Iris pigment epithelial cell (primary cell): ENCODE results near the gene MRPL14.
"Not testable (repeated sequence)": the region's sequence is repeated elsewhere in the genome, so short reads cannot be mapped to it uniquely, and the experiment has no call there.

ENCODE experiments used
- DNase-seq: peaks from one replicate; pipeline ENCODE4 v3.0.0-alpha.2; 2011; ENCODE audit warnings: low read depth

MRPL14 gene

DNA sequence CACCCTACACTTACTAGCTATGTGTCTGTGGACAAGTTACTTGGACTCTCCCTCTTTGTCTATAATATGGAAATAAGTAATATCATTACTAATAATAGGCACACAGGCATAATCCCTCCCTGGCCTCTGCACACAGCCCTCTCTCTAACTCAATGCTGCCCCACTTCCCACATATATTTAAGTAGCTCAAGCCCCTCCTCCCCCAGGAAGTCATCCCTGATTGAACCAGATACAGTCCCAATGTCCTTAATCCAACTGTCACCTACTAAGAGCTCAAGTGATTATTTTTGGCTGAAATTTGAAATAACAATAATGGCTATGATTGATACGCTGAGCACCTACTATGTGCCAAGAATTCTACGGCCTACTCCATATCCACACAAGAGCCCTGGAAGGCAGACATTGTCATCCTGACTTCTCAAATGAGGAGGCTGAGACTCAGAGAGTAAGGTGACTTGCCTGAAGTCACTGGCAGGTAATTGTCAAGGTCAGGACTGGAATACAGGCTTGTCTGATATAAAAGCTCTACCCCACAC lies 29.4 kb downstream of the MRPL14 start:
- no peak for DNase-seq

DNA sequence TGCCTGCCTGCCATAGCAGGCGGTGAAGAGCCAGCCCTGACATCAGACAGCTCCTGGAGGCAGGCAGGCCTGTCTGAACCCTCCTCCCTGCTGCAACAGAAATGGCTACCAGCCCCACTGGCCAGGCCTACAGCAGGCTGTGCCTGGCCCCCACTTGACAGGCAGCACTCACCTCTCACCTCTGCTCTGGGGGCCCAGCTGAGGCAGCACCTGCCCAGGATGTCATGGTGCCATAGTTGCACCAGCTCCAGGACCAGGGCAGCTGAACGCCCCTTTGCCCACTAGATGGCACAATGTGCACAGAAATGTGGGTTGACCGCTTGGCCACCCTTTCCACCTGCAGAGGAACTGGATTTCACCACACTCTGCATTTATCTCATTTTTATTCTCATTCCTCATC lies 30.6 kb downstream of the MRPL14 start:
- DNase-seq, result peak; percentile 69

DNA sequence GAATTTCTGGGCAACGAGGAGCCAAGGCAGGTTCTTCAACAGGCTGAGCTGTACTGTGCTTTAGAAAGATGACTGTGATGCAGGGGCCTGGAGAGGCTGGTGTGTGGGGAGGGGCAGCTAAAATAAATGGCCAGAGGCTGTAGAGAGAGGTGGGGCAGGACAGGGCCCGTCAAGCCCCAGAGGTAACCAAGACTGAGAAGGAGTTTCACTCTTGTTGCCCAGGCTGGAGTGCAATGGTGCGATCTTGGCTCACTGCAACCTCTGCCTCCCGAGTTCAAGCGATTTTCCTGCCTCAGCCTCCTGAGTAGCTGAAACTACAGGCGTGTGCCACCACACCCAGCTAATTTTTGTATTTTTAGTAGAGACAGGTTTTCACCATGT lies 32.0 kb downstream of the MRPL14 start:
- not testable (repeated sequence) for DNase-seq

DNA sequence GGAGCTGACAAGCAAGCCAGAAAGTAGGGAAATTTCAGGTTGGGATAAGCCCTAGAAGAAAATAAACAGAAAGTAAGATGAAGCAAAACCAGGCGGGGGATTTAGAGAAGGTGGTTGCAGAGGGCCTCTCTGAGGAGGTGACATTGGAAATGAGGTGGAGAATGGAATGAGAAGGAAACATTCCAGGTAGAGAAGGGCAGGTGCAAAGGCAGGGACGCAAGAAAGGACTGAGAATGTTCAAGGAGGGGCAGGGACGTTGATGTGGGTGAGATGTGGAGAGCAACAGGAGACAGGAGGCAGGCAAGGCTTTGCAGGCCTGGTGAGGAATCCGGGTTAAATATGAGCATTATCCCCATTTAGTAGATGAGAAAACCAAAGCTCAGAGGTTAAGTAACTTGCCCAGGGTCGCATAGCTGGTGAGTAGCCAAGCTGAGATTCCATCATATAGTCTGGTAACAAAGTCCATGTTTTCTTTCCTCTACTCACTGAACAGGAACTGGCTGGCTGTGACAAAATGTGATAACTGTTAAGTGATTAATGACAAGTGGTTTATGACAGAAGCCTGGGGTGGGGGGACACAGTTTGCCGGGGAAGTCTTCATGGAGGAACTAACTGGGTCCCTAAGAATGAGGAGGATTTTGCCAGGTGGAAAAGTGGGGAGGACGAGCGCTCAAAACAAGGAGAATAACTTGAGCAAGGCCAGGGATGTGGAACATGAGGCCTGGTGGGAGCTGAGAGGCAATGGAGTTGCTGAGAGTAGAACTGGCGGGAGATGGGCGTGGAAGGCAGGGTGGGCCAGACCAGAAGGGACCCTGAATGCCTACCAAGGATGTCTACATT lies 32.6 kb downstream of the MRPL14 start:
- no peak for DNase-seq

DNA sequence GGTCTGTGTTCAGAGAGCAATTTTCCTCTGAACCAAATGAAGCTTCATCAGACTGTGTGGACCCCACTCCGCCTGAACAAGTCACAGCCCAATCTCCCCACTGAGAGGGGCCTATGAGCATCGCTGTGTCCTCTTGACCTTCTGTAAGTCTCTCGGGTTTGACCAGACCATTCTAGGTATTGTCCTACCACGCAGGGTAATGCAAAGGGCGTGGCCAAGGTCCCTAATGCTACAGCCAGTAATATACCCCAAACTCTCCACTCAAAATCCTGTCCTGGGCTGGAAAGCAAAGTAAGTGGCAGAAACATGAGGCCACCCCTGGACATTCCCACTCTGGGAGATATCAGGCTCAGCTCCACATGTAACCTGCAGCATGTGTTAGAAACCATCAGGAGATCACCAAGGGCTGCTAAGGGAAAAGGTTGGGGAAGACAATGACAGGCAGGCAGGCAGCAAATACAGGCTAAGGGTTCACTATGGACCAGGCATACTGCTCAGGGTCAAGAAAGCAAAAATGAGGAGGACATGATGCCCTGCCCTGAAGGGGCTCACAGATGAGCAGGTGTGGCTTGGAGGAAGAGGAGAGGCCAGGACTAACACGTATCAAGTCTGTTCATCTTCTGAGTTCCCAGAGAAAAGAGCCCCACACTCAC lies 33.4 kb downstream of the MRPL14 start:
- no peak for DNase-seq

DNA sequence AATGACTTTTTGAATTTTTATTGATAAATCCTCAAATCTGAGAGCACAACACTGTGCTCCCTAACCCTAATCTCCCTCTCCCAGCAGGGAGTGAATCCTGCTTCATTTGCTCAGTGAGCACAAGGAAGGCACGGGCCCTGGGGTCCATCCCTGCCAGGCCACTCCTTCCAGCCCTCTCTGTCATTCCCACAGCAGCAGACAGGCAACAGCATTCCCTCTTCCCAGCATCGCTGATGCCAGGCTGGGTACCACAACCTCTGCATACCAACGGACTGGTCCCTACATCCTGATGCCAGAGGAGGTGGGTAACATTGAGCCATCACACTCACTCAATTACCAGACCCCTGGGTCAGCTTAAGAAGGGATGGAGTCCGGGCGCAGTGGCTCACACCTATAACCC lies 34.2 kb downstream of the MRPL14 start:
- DNase-seq, result no peak

DNA sequence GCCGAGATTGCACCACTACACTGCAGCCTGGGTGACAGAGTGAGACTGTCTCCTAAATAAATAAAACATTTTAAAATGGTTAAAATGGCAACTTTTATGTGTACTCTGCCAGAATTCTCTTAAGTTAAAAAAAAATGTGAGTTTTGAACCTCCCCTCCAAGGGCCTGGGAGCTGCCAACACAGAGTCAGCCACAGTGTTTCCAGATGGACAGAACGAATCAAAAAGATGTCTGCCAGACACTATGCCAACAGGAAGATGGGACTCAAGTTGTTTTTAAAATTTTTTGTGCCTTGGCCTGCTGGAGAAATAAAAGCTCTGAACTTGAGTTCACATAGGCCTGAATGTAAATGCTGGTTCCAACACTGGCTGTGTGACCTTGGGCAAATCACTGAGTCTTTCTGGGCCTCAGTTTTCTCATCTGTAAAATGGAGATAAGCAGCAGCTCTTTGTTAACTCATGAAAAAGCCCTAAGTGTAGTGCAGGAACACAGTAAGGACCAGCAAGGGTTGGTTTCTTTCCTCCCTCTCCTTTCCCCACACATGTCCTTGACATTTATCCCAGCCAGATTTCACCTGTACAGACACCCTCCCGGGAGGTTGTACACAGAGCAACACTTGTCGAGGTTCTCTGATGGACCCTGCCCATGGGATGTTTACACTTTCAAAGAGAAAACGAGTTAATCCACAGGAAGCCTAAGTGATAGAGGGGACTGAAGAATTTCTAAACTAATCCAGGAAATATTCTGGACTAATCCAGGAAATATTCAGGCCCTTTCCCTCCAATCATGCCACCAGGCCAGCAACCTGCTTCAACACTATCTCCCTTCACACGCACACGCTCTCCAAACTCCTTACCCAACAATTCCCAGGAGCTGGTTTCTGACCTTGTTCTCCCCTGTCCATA lies 35.0 kb downstream of the MRPL14 start:
- DNase-seq, result no peak

DNA sequence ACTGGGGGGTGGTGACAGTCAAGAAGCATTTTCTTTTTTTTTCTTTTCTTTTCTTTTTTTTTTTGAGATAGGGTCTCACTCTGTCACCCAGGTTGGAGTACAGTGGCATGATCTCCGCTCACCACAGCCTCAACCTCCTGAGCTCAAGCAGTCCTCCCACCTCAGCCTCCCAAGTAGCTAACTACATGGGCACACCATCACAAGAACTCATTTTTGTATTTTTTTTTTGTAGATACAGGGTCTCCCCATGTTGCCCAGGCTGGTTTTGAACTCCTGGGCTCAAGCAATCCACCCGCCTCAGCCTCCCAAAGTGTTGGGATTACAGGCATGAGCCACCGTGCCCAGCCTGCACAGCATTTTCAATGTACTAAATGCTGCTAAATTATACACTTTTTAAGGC lies 35.9 kb downstream of the MRPL14 start:
- DNase-seq, result not testable (repeated sequence)

DNA sequence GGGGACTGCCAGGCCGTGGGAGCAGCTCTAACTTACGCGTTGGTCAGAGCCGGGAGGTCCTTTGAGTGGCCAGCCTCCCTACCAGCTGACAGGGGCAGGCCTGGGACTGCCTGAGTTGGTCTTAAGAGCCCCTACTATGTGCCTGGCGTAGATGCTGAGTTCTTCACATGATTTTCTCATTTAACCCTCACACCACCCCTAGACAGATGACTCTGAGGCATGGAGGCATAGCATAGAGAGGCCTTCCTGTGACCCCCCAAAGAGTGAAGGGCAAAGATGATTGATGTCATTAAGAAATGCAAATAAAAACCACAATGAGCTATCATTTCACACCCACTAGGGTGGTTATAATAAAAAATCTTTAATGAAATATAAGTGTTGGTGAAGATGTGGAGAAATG lies 36.8 kb downstream of the MRPL14 start:
- no peak for DNase-seq

DNA sequence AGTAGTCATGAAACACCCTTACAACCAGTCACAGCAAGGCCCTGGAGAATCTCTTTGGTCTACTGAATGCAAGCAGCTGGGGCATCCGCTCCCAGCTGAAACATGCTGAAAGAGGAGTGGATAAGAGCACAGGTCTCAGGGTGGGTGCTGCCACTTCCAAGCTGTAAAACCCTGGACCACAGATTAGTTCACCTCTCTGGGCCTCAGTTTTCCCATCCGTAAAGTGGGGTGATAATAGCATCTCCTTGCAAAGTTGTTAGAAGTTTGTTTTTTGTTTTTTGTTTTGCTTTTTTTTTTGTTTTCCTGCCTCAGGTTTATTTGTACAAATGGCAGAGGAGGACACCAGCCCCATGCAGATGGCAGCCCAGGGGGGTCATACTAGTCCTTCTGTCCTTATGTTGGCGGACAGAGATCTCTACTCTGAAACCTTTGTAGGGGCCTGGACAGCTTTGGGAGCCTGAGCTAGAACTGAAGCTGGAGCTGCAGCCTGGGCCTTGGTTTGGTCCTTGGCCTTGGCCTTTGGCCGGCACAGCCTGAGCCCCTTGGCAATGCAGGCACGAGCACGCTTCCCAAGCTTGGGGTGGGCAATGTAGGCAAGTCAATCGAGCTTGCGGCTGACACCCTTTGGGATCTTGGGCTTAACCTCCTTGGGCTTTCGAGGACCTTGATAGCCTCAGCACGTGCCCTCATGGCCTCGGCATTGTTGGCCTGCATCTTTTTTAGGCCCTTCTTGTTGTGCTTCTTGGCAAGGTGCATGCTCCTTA lies 38.2 kb downstream of the MRPL14 start:
- DNase-seq, result no peak

DNA sequence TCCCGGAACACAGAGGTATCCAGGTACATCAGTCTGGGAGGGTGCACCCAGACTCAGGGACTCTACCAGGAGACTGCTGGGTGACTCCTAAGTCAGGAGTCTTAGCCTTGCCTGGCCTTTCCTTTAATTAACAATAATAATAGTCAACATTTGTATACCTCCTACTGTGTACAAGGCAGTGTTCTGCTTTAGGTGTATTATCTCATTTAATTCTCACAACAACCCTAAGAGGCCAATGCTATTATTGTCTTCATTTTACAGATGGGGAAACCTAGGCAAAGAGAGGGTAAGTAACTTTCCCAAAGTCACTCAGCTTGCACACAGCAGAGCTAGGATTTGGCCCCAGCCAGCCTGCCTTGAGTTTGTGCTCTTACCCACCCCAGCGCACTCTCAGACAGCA lies 39.6 kb downstream of the MRPL14 start:
- no peak for DNase-seq

DNA sequence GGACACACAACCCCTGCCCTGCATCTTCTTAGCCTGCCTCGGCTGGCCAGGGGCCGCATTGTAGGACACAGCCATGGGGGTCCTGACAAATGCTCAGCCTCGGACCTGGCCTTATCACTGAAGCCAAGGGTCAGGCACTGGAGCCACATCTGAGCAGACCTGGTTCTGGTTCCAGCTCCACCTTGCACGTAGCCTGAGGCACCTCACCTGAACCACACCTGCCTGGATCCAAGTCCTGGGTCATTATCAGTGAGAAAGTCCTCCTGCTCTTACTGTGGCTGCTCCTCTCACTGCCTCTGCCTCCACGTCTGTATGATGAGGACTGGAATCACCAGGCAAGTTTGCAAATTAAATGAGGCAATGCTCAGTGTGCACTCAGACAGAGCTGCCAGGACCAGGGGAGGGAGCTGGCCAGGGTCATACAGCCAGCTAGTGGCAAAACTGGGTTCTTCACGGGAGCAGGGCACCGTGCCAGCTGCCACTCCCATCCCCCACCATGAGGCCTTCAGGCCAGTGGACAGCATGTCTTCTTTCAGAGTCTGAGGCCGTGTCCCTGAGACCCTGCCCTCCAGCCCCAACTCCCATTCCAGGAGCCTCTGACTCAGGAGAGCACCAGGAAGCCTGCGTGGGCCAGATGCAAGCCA lies 40.2 kb downstream of the MRPL14 start:
- DNase-seq, result no peak

DNA sequence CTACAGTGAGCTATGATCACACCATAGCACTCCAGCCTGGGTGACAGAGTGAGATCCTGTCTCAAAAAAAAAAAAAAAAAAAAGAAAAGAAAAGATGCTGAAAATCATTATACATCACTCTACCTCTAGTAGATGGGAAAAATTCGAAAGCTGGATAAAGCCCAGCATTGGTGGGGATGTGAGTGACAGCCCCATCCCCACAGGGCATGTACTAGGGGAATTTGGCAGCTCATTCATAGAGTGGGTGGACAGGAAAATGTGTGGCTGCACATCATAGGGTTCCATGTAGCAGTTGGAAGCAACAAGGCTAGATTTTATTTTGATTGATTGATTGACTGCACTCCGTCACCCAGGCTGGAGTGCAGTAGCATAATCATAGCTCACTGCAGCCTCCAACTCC lies 42.0 kb downstream of the MRPL14 start:
- no peak for DNase-seq

DNA sequence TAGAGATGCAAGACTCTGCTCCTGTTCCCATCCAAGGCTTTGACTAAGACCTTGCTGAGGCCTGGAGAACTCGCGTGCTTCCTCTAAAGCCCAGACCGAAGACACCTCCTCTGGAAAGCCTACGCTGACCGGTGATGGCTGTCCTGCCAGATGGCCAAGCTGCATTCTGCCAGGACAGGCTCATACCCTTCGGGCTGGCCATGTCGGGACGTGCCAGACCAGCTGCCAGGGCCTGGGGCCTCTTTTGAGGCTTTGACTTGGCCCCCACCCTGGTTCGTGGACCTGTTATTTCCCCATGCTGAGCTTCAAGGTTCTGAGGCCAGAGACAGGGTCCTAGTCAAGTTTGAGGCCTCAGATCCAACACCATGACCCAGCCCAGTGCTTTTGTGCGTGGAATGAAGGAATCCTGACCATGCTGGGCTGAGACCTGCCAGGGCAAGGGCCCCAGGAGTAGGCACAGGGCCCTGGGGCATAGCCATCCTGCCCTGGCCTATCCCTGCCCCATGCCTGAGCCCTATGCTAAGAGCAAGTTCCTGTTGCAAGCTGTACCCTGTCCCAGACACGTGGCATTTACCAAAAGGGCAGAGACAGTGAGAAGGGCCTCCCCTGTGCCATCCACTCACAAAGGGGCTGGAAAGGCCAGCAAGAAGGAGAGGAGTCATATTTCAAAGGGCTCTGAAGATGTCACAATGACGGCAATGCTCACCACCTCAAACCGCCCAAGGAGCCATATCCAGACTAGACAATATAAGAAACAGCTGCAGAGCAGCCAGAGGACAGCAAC lies 42.8 kb downstream of the MRPL14 start:
- peak; percentile 73 for DNase-seq

DNA sequence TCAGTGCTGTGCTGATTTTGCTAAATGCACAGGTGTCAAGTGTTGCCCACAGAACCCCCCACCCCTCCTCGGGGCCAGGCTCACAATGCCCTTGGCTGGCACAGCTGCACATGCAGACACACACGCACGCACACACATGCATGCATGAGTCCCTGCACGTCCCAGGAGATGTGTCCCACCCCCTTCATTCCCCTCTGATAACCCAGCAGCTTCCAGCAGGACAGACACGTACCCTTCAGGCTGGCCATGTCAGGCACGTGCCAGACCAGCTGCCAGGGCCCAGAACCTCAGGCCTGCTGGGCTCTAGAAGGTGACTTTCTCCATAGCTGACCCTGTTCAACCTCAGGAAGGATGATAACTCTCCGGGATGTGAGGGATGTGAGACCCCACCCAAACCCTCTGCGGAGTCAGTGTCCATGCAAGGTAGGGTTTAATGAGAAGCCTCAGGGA lies 44.4 kb downstream of the MRPL14 start:
- DNase-seq, result no peak

DNA sequence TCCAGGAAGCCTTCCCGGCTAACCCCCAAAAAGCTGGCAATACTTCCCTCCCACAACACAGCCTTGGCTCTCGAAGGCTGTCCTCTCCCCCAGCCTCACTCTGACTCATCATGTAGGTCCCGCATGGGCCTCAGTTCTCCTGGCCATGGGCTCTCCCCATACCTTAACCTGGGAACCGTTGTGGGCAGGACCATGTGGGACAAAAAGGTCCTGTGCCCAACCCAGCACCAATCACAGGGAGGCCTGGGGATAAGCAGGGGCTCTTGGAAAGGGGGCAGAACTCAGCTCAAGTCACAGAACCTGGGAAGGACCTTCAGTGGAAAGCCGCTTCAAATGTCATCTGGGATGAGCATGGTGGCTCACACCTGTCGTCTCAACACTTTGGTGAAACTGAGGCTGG lies 45.5 kb downstream of the MRPL14 start:
- no peak for DNase-seq

DNA sequence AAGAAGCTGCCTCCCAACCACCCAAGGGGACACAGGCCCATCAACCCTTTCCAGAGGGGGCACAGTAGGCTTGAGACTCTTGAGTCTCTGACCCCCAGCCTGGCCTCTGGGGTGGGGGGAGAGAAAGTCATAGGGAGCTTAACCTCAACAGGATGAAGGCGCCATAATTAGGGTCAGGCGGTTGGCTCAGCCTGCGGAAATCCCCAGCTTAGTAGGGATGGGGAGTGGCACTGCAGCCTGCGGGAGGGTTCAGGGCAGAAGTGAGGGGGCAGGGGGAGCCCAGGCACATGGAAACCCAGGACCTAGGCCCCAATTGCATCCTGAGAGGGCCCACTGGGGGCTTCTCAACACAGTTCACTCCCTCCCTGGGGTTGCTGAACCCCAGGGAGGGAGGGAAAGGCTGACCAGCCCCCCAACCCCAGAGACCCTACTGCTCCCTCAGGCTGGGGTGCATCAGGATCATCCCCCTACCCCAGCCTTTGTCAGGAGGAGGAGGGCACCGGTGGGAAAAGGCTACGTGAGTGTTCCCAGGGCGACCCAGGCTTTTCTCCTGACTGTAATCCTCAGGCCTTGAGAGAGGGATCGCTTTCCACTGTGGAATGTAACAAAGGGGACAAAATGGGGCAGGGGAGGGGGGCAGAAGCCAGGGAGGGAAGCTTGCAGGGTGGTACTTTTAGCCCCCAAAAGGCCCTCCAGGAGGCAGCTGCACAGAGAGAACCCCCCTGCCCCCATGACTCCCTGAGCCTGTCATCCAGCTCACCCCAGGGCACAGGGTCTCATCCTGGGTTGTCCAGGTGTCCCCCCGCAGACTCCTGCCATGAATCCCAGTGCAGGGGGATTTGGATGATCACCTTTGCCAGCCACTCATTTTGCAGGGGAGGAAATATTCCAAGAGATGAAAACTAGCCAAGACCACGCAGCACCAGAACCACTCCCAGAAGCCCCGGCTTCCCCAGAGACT lies 46.4 kb downstream of the MRPL14 start:
- DNase-seq, result no peak

DNA sequence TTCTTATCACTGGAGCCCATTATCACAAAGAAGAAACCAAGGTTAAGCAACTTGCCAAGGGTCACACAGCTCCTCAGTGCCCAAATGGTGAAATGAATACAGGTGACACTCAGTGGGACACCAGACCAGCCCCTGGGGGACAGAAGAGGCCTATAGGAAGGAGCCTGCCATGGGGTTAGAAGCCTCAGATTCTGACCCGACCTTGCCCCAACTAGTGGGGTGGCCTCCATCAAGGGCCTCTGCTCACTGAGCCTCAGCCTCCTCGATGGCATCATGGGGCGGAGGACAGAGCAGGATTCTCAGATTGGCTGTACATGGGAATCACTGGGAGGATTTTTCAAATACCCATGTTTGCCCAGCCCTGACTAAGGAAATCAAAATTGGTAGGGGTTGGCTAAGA lies 47.6 kb downstream of the MRPL14 start:
- DNase-seq, result no peak
